Measurements from ENCODE around the gene PXDN.

Gene PXDN

GRCh38 chr2:1663621-1664020, 80.7 kb downstream of the PXDN start:
- peak; percentile 58 for DNase-seq (ENCODE audit: low spot score)

GRCh38 chr2:1662606-1663180, 81.6 kb downstream of the PXDN start:
- peak; percentile 46 for DNase-seq (ENCODE audit: low spot score)

- peak; percentile 17 for DNase-seq (ENCODE audit: low spot score)
These were observed 82.3 kb downstream of the PXDN start for GRCh38 chr2:1661891-1662605.

DNA sequence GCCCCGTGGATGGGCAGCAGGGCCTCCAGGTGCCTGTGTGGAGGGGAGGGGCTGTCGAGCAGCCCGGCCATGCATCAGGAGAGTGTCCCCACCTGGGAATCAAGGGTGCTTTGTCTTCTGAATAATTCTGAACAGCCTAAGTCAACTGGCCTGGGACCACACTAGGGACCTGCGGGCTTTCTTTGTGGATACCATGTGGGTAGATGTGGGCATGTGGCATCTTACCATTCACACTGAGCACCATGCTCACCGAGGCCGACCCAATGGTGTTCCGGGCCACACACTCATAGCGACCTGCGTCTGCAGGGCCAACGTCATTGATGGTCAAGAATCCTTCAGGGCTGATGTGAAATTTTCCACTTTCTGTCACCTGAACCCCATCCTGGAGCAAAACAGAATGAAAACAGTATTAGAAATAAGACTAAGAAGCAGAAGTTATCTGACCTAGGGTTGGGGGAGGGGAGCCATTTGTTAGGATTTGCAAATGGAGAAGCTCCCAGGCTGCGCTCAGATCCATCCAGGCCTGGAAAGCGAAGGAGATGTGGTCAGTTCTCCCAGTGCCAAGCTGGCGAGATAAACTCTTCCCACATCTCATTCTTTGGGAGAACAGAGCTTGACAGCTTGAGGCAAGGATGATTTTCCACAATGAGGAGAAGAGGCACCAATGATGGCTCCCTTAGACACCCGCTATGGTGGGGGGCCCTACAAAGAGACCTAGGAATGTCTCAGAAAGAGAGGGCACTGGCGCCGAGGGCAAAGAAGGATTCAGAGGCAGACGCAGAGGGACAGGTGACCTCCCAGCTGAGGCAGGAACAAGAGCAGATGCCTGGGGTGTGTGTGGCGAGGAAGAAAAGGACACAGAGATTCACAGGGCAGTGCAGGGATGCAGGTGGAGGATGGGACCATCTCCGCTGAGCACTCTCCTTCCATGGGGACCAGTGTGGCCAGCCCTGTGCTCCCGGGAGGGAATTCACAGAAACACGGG, 83.4 kb downstream of the PXDN start:
- DNase-seq (ENCODE audit: low spot score): peak; percentile 57

GRCh38 chr2:1659951-1660565, 84.3 kb downstream of the PXDN start:
- peak; percentile 52 for DNase-seq (ENCODE audit: low spot score)

DNA sequence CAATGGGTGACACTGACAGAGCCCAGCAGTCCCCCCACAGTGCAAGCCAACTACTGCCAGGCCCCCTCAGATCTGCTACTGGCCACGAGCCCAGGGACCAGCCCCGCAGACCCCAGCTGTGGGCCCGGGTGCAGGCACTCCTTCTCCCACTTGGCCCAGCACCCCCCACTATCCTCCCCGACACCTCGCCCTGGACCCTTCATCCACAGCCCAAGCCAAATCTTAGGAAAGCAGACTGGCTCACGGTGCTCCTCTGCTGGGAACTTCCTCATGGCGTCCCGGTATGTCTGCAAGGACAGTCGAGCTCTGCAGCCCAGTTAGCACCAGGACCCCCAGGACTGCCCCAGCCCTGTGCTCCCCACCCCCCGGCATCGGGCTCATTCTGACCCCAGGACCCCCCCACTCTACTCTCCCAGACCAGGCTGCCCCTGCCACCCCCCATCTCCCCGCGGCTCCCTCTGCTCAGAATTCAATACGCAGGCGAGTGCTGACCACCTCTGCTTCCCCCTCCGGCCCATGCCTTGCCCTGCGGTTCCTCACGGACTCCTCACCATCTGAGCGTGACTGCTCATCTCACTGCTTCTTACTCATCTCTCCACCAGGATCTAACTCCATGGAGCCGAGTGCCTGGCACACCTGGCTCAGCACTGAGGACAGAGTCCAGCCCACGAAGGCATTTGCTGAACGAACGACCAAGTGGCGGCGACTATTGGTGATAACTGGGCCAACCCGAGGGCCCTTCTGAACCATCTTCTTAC, 85.7 kb downstream of the PXDN start:
- peak; percentile 63 for DNase-seq (ENCODE audit: low spot score)

DNA sequence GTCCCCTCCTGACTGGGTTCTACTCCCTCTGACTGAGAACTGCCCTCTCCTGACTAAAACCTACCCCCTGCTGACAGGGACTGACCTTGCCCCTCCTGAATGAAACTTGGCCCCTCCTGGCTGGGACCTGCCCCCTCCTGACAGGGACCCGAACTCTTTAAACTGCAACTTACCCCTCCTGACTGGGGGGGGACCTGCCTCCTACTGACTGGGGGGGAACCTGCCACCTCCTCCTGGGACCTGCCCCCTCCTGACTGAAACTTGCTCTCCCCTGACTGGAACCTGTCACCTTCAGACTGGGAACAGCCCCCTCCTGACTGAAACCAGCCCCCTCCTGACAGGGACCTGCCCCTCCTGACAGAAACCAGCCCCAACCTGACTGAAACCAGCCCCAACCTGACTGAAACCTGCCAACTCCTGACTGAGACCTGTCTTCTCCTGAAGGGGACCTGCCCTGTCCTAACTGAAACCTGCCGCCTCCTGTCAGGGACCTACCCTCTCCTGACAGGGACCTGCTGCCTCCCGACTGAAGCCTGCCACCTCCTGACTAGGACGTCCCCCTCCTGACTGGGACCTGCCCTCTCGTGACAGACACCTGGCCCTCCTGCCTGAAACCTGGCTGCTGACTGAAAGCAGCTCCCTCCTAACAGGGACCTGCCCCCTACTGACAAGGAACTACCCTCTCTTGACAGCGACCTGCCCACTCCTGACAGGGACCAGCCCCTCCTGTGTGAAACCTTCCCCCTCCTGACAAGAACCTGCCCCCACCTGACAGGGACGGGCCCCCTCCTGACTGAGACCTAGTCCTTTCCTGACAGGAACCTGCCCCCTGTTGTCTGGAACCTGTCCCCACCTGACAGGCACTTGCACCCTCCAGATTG, 87.1 kb downstream of the PXDN start:
- peak; percentile 56 for DNase-seq (ENCODE audit: low spot score)

DNA sequence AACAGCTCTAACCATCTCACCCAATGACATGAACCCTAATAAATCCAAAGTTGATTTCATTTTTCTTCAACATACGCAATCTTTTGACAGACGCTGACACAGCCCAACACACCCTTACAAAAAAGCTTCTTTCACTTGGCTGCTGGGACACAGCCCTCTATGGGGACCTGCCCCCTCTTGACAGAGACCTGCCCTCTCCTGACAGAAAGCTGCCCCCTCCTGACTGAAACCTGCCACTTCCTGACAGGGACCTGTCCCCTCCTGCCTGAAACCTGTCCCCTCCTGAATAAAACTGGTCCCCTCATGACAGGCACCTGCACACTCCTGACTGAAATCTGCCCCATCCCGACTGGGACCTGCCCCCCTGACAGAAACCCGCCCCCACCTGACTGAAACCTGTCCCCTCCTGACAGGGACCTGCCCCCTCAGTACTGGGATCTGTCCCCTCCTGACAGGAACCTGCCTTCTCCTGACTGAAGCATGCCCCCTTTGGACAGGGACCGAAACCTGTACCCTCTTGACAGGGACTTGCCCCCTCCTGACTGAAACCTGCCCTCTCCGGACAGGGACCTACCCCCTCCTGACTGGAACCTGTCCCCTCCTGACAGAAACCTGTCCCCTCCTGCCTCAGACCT, 87.9 kb downstream of the PXDN start:
- DNase-seq (ENCODE audit: low spot score): peak; percentile 55

DNA sequence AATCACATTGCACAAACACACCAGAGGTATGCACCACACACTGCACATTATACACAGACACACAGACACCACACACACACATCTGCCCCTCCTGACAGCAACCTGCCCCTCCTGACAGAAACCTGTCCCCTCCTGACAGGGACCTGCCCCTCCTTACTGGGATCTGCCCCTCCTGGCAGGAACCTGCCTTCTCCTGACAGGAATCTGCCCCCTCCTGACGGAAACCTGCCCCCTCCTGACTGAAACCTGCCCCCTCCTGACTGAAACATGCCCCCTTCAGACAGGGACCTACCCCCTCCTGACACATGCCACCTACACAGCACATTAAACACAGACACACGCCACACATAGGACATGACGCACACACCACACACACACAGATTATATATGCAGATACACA, 88.9 kb downstream of the PXDN start:
- peak; percentile 55 for DNase-seq (ENCODE audit: low spot score)

DNA sequence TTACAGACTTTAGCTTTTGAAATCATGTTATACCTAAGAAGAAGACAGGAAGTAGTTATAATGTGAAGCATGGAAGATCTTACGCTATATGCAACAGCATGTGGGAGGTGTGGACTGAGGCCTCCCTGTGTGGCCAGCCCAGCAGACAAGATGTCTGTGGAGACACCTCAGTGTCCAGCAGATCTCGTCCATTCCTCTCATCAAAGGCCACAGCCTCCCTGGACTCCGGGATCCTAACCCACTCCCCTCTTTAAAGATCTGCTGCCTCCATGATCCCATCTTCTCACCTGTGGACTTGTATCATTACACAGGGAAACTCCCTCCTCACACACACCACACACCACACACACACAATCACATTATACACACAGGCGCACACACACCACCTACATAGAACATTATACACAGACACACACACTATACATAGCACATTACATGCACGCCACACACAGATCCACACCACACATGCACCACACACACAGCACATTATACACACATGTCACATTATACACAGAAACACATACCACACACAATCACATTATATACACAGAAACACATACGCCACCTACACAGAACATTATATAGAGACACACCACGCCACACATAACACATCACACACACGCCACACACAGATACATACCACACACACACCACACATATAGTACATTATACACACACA, 89.5 kb downstream of the PXDN start:
- peak; percentile 33 for DNase-seq (ENCODE audit: low spot score)

- peak; percentile 30 for DNase-seq (ENCODE audit: low spot score)
These were observed 90.2 kb downstream of the PXDN start for GRCh38 chr2:1653956-1654695.

DNA sequence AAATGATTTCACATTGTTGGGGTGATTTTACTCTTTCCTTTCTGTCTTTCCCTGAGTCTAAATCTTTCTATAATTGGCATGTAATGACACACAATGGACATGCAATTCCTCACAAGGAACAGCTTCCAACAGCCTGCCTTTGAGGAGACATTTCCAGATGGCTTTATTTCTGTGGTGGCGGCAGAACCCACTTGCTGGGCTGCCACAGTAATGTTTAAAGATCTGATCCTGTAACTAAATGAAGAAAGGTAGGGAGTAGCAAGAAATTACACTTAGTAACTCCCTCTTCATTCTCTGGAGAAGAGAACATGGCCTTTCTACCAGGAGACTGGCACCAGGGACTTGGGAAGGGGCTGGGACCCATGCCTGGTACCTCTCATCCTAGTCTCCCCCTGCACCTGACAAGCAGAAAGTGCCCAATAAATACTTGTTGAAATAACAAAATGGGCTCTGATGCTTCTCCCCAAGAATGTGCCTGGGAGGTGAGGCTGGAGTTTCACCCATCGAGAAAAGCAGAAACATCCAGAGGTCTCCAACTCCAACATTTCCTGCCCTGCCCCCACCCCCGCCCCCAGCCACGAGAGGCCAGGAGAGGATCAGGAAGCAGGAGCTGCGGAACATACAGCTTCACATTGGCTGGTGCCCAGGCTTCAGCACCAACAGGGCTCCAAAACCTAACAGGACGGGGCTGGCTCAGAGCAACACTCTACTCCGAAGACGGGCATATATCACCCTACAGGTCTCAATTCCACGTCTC, 92.1 kb downstream of the PXDN start:
- peak; percentile 63 for DNase-seq (ENCODE audit: low spot score)

- peak; percentile 75 for DNase-seq (ENCODE audit: low spot score)
These were observed 92.9 kb downstream of the PXDN start for GRCh38 chr2:1651121-1652033.

GRCh38 chr2:1650085-1650872, 94.0 kb downstream of the PXDN start:
- peak; percentile 56 for DNase-seq (ENCODE audit: low spot score)

- DNase-seq (ENCODE audit: low spot score): peak; percentile 60
These were observed 94.9 kb downstream of the PXDN start for GRCh38 chr2:1649103-1650084.

All from left forelimb (tissue), 1 donor.